ENCODE data around the gene ZBTB34.

ZBTB34 gene

DNA sequence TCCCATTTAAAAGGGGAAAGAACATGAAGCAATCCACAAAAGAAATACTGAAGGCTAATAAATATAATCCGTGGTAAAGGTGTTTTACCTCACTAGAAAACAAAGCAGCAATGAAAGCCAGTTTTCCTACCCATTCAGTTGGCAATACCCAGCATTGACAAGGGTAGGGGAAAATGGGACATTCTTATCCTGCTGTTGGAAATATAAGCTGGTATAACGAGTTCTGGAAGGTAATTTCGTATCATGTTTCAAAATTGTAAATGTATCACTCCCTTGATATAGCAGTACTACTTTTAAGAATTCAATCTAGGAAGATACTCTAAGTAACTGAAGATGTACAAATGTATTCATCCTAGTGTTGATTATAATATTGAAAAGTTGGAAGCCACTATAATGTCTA lies 31.2 kb downstream of the ZBTB34 start:
- TF ChIP-seq, protein P1, sequence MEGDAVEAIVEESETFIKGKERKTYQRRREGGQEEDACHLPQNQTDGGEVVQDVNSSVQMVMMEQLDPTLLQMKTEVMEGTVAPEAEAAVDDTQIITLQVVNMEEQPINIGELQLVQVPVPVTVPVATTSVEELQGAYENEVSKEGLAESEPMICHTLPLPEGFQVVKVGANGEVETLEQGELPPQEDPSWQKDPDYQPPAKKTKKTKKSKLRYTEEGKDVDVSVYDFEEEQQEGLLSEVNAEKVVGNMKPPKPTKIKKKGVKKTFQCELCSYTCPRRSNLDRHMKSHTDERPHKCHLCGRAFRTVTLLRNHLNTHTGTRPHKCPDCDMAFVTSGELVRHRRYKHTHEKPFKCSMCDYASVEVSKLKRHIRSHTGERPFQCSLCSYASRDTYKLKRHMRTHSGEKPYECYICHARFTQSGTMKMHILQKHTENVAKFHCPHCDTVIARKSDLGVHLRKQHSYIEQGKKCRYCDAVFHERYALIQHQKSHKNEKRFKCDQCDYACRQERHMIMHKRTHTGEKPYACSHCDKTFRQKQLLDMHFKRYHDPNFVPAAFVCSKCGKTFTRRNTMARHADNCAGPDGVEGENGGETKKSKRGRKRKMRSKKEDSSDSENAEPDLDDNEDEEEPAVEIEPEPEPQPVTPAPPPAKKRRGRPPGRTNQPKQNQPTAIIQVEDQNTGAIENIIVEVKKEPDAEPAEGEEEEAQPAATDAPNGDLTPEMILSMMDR (IDR thresholded peaks at IDR 0.05; ENCODE audit: low read depth, low read length): no peak
- no peak for DNase-seq (ENCODE audit: extremely low read depth, low read depth)

- DNase-seq (ENCODE audit: extremely low read depth, low read depth): no peak
- TF ChIP-seq, protein P1 (IDR thresholded peaks at IDR 0.05; ENCODE audit: low read depth, low read length): no peak; the same call in 1 of the 2 replicates
These were observed 32.6 kb downstream of the ZBTB34 start for GRCh38 chr9:126893079-126893478.

DNA sequence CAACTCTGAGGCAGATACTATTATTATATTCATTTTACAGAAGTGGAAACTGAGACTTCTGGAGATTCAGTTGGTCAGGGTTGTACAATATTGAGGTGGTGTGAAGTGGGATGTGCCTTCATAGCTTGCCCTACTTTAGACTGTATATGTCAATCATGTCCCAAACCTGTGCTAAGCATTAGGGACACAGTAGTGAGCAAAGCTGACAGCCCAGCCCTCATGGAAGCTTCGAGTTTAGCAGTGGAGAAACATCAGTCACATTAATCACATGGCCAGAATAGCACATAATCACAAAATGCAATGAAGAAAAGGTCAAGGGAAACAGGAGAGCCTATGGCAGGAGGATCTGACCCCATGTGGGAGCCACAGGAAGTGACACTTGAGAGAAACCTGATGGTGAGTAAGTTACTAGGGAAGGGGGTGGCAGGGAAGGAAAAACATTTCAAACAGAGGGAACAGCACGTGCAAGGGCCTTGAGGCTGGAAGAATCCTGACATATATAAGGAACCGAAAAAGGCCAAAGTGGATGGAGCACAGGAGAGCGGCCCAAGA lies 33.7 kb downstream of the ZBTB34 start:
- TF ChIP-seq, protein P1 (IDR thresholded peaks at IDR 0.05; ENCODE audit: low read depth, low read length): no peak
- no peak for DNase-seq (ENCODE audit: extremely low read depth, low read depth)

DNA sequence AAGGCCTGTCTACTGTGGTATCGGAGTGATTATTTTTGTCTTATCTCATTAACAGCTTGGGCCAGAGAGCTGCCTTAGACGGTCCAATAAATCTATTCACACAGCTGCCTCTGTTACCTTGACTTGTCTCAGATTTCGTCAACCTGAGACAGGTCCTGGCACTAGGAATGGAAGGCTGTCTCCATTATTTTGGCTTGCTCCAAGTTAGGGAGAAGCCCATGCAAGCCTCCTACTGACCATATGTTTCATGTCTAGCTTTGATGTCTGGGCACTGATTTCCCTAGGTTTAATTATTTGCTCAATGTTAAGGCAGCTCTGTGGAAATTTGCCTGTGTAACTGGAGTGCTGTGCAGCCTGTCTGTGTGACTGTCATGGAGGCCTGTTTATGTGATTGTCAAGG lies 41.8 kb downstream of the ZBTB34 start:
- no peak for DNase-seq (ENCODE audit: extremely low read depth, low read depth)
- TF ChIP-seq, protein P1 (IDR thresholded peaks at IDR 0.05; ENCODE audit: low read depth, low read length): no peak

DNA sequence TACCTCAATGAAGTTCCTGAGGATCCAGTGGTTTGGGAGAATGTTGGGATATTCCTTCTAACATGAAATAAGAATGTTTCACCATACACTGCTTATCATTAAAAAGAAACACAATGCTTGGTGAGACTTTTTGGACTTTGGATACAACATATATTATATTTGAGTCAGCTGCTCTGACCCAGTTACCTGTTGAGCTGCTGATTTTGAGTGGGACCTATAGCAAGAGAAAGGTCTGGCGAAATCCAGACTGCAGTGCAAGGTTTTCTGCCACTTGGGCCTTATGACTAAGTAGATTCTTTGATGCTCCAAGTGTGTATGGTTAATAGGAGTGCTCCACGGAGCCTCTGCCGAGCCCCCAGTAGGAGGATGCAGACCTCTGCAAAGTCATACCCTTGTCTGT lies 44.1 kb downstream of the ZBTB34 start:
- no peak for DNase-seq (ENCODE audit: extremely low read depth, low read depth)
- TF ChIP-seq, protein P1 (IDR thresholded peaks at IDR 0.05; ENCODE audit: low read depth, low read length): no peak

GRCh38 chr9:126906091-126906490 lies 45.7 kb downstream of the ZBTB34 start:
- TF ChIP-seq, protein P1 (IDR thresholded peaks at IDR 0.05; ENCODE audit: low read depth, low read length): no peak
- no peak for DNase-seq (ENCODE audit: extremely low read depth, low read depth)

- TF ChIP-seq, protein P1 (IDR thresholded peaks at IDR 0.05; ENCODE audit: low read depth, low read length): no peak
- no peak for DNase-seq (ENCODE audit: extremely low read depth, low read depth)
These were observed 46.6 kb downstream of the ZBTB34 start for GRCh38 chr9:126907058-126907457.

Measured in AG09319 (cell line).